PC-3 (cell line): ENCODE data around the gene LGALS9.

Experiments used
- EZH2phosphoT487 ChIP-seq: fragments of 300-600 bp; sonication (generic); IDR thresholded peaks from 2 replicates; pipeline ENCODE4 v1.6.1; 2018; ENCODE audit warnings: mild to moderate bottlenecking, antibody characterized with exemption, low read length, borderline replicate concordance
- TF ChIP-seq, protein P1 (sequence below): fragments of 300-600 bp; sonication (generic); conservative IDR thresholded peaks from 2 replicates; pipeline ENCODE4 v1.5.1; 2017; ENCODE audit warnings: antibody characterized with exemption, low read depth, mild to moderate bottlenecking, low read length

DNA sequence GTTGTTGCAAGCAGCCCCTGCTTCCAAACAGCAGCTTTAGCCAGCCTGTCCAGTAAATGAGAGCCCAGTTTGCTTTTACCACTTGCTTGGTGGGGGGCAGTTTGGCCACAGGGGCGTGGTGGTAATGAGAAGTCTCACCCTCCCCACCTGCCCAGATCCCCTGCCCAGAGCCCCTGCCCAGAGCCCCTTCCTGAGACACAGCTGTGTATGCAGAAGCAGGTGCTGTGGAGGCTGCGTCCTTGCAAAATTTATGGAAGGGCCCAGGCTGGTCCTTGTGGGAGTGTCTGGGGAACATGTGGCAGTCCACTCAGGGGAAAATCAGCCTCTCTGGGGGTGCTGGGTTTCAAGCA, 27.6 kb upstream of the LGALS9 start:
- TF ChIP-seq, protein P1, sequence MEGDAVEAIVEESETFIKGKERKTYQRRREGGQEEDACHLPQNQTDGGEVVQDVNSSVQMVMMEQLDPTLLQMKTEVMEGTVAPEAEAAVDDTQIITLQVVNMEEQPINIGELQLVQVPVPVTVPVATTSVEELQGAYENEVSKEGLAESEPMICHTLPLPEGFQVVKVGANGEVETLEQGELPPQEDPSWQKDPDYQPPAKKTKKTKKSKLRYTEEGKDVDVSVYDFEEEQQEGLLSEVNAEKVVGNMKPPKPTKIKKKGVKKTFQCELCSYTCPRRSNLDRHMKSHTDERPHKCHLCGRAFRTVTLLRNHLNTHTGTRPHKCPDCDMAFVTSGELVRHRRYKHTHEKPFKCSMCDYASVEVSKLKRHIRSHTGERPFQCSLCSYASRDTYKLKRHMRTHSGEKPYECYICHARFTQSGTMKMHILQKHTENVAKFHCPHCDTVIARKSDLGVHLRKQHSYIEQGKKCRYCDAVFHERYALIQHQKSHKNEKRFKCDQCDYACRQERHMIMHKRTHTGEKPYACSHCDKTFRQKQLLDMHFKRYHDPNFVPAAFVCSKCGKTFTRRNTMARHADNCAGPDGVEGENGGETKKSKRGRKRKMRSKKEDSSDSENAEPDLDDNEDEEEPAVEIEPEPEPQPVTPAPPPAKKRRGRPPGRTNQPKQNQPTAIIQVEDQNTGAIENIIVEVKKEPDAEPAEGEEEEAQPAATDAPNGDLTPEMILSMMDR = no peak
- no peak for TF ChIP-seq EZH2phosphoT487
